GM12864 (cell line): ENCODE measurements around the gene APC2.
"Not testable (repeated sequence)": the region's sequence is repeated elsewhere in the genome, so short reads cannot be mapped to it uniquely, and the experiment has no call there.

Source experiments
- DNase-seq: peaks from one replicate; pipeline ENCODE4 v3.0.0-alpha.2; 2011; ENCODE audit warnings: low read depth
- H3K4me3 ChIP-seq: 2 replicates; pipeline ENCODE4 v1.5.1; 2011; ENCODE audit warnings: mild to moderate bottlenecking, low read depth, low read length, control low read depth
- CTCF ChIP-seq: IDR thresholded peaks from 2 replicates; pipeline ENCODE4 v1.5.1; 2011; ENCODE audit warnings: low read depth, mild to moderate bottlenecking, moderate library complexity, low read length, control low read depth, inconsistent platforms; ENCODE audit errors: missing control alignments

Gene APC2

GRCh38 chr19:1513499-1514294, 63.8 kb downstream of the APC2 start:
- DNase-seq, result no peak
- peak; percentile 72 for TF ChIP-seq CTCF
- 0 out of 2 replicates have a peak overlapping the region, but pooled peaks have one; percentile 27 for H3K4me3 ChIP-seq

GRCh38 chr19:1514295-1514661, 64.4 kb downstream of the APC2 start:
- TF ChIP-seq CTCF, result no peak
- H3K4me3 ChIP-seq, result no peak overlapping the region
- DNase-seq, result no peak

GRCh38 chr19:1514986-1515721, 65.2 kb downstream of the APC2 start:
- H3K4me3 ChIP-seq, result no peak overlapping the region
- no peak for DNase-seq
- no peak for TF ChIP-seq CTCF

GRCh38 chr19:1516395-1516753, 66.5 kb downstream of the APC2 start:
- no peak for DNase-seq
- no peak overlapping the region for H3K4me3 ChIP-seq
- TF ChIP-seq CTCF, result no peak

- TF ChIP-seq CTCF, result no peak
- no peak overlapping the region for H3K4me3 ChIP-seq
- no peak for DNase-seq
These were observed 68.5 kb downstream of the APC2 start for GRCh38 chr19:1518471-1518870.

GRCh38 chr19:1519802-1520201, 69.9 kb downstream of the APC2 start:
- H3K4me3 ChIP-seq, DNase-seq: not testable (repeated sequence)

GRCh38 chr19:1520203-1520780, 70.4 kb downstream of the APC2 start:
- DNase-seq, result no peak
- TF ChIP-seq CTCF, result no peak
- no peak overlapping the region for H3K4me3 ChIP-seq
